HepG2 (cell line): ENCODE data around the gene PLB1. TPM values are rescaled to one million over a fixed set of nuclear protein-coding genes. Genes with fewer than 3 reads are reported as not detected.
"Not testable (repeated sequence)": the region's sequence is repeated elsewhere in the genome, so short reads cannot be mapped to it uniquely, and the experiment has no call there.

Source experiments
- ATAC-seq: fragments of 200-7000 bp; cut with Tn5 transposase; 3 replicates; pipeline ENCODE4 v1.9.1; 2020; ENCODE audit warnings: mild to moderate bottlenecking, moderate library complexity
- BruUV-seq: library from RNA; stranded (reverse); fragments of 400-500 nt; replicated peaks from 2 replicates; lab custom pipeline; 2021; lab: Mats Ljungman, UMichigan
- CTCF ChIA-PET: fragments of 300-600 bp; formaldehyde crosslinking; extraction: SDS; loops from one replicate; lab custom pipeline; 2021; ENCODE audit warnings: low total read pairs, inconsistent platforms, low intra/inter-chr PET ratio; lab: Yijun Ruan, JAX
- POLR2A ChIA-PET: fragments of 350-600 bp; sonication (Branson Sonifier 250); formaldehyde crosslinking; loops from one replicate; lab custom pipeline; 2020; ENCODE audit warnings: antibody characterized with exemption, inconsistent platforms; lab: Yijun Ruan, JAX
- DNase-seq: peaks from one replicate; pipeline ENCODE4 v3.0.0-alpha.2; 2015; ENCODE audit warnings: low spot score
- FAIRE-seq: peaks from 3 replicates; lab custom pipeline; 2011; peaks lifted over from hg19 to GRCh38; lab: Jason Lieb, UNC
- H2AFZ ChIP-seq: one replicate; pipeline ENCODE4 v1.6.1; 2011; ENCODE audit warnings: low read length, inconsistent platforms
- H3K27ac ChIP-seq: fragments of 300-600 bp; 3 replicates; pipeline ENCODE4 v1.8.0; 2011; ENCODE audit warnings: mixed run types, mild to moderate bottlenecking, mixed read lengths, low read length, inconsistent platforms; ENCODE audit not compliant: insufficient read depth; ENCODE audit errors: extremely low read length
- H3K27me3 ChIP-seq, 2 experiments: fragments of 200-600 bp in 1 of 2; 2 replicates in 1 of 2; 3 replicates in 1 of 2; pipeline versions ENCODE4 v1.6.0 to v1.8.0; 2011; ENCODE audit warnings: low read length in 2 of 2, mild to moderate bottlenecking in 2 of 2, moderate library complexity in 2 of 2, inconsistent platforms in 1 of 2; ENCODE audit not compliant: insufficient read depth in 2 of 2, control insufficient read depth in 1 of 2
- H3K36me3 ChIP-seq, 2 experiments: fragments of 200-600 bp in 1 of 2; replicated peaks in 1 of 2; 2 replicates in 1 of 2; 3 replicates in 1 of 2; pipeline versions ENCODE4 v1.5.1 to v1.8.0; 2011; ENCODE audit warnings: low read length in 2 of 2, inconsistent platforms in 1 of 2; ENCODE audit not compliant: insufficient read depth in 2 of 2, control insufficient read depth in 1 of 2
- H3K4me1 ChIP-seq: 2 replicates; pipeline ENCODE4 v1.5.1; 2012; ENCODE audit warnings: low read length, inconsistent platforms; ENCODE audit not compliant: insufficient read depth
- H3K4me2 ChIP-seq: 2 replicates; pipeline ENCODE4 v1.6.0; 2011; ENCODE audit warnings: low read depth, low read length, inconsistent platforms
- H3K4me3 ChIP-seq, 3 experiments: fragments of 200-600 bp in 1 of 3; sonication (generic), shearing (Covaris generic) in 1 of 3; replicated peaks in 1 of 3; 2 replicates each; pipeline ENCODE4 v1.5.1; 2011 to 2016; ENCODE audit warnings: low read length in 3 of 3, inconsistent platforms in 2 of 3, low read depth in 2 of 3, mild to moderate bottlenecking in 2 of 3, control low read depth in 1 of 3, mixed read lengths in 1 of 3; ENCODE audit not compliant: insufficient read depth in 1 of 3
- H3K79me2 ChIP-seq: one replicate; pipeline ENCODE4 v1.6.1; 2011; ENCODE audit warnings: low read length, inconsistent platforms; ENCODE audit not compliant: insufficient read depth
- H3K9ac ChIP-seq: 2 replicates; pipeline ENCODE4 v1.6.0; 2011; ENCODE audit warnings: mild to moderate bottlenecking, low read depth, low read length, inconsistent platforms; ENCODE audit not compliant: insufficient read depth
- H3K9me3 ChIP-seq: 2 replicates; pipeline ENCODE4 v1.5.1; 2012; ENCODE audit warnings: mild to moderate bottlenecking, low read length
- H4K20me1 ChIP-seq: 2 replicates; pipeline ENCODE4 v1.6.0; 2011; ENCODE audit warnings: inconsistent platforms, mild to moderate bottlenecking, low read length, moderate library complexity; ENCODE audit not compliant: insufficient read depth
- HMGA1 ChIP-seq: sonication (generic); formaldehyde crosslinking; conservative IDR thresholded peaks from 2 replicates; pipeline ENCODE4 v1.4.0; 2020; ENCODE audit warnings: missing genetic modification reagents
- NR1H2 ChIP-seq: sonication (generic); formaldehyde crosslinking; IDR thresholded peaks from 2 replicates; pipeline ENCODE4 v1.8.1; 2022; ENCODE audit warnings: low read depth, missing genetic modification reagents, borderline replicate concordance
- PRDM15 ChIP-seq: sonication (generic); formaldehyde crosslinking; IDR thresholded peaks from 2 replicates; pipeline ENCODE4 v1.4.0; 2020; ENCODE audit warnings: missing genetic modification reagents
- XBP1 ChIP-seq: sonication (generic); formaldehyde crosslinking; IDR thresholded peaks from 2 replicates; pipeline ENCODE4 v1.5.0; 2020; ENCODE audit warnings: missing genetic modification reagents
- ZNF605 ChIP-seq: sonication (generic); formaldehyde crosslinking; IDR thresholded peaks from 2 replicates; pipeline ENCODE4 v1.8.0; 2022; ENCODE audit warnings: mild to moderate bottlenecking, missing genetic modification reagents
- ZNF841 ChIP-seq: sonication (generic); formaldehyde crosslinking; IDR thresholded peaks from 2 replicates; pipeline ENCODE4 v1.8.1; 2023; ENCODE audit warnings: missing genetic modification reagents, borderline replicate concordance
- WGBS: methylation state at CpG from one replicate; pipeline ENCODE4 v1.1.6; 2017; ENCODE audit warnings: low lambda C conversion rate; 5-methylcytosine and 5-hydroxymethylcytosine counted together
- in situ Hi-C: cut with HindIII; loops from 2 replicates; pipeline ENCODE4 v1.10.0; 2017; ENCODE audit warnings: low pct_unique_long_range_greater_than_20kb; ENCODE audit not compliant: extremely low pct_ligation_motif_present
- intact Hi-C: fragments of 100-400 bp; cut with micrococcal nuclease; formaldehyde crosslinking; loops from one replicate; pipeline ENCODE4 v1.10.0; 2022; ENCODE audit not compliant: unreplicated experiment
- polyA plus RNA-seq, 8 experiments: library from polyadenylated mRNA; depleted of rRNA in 3 of 8; stranded (reverse) in 7 of 8; unstranded in 1 of 8; fragments of >200 nt; fragmentation: Illumina TruSeq in 4 of 8; extraction: Trizol in 4 of 8; gene quantifications; 2 replicates each; pipeline versions ENCODE4 v1.2.1 to v1.2.3, GENCODE V29; 2011 to 2016; ENCODE audit warnings: low read depth in 4 of 8, missing spikeins in 1 of 8, mixed read lengths in 1 of 8; ENCODE audit not compliant: insufficient read depth in 1 of 8
- total RNA-seq, 5 experiments: library from RNA; depleted of rRNA; stranded (reverse); fragments of >200 nt; fragmentation: Illumina TruSeq; extraction: Trizol; gene quantifications; 2 replicates each; pipeline ENCODE4 v1.2.3, GENCODE V29; 2016; ENCODE audit warnings: low read depth in 1 of 5
- TF ChIP-seq, protein P1 (sequence below): sonication (generic); formaldehyde crosslinking; conservative IDR thresholded peaks from 2 replicates; pipeline ENCODE4 v1.8.1; 2023; ENCODE audit warnings: missing genetic modification reagents

Gene PLB1
- total and polyA plus RNA-seq, 2 of the 13 experiments (the other 11 are each of a cell fraction or from before 2014, with no cell fraction given) = 0.20 to 1.8 TPM

DNA sequence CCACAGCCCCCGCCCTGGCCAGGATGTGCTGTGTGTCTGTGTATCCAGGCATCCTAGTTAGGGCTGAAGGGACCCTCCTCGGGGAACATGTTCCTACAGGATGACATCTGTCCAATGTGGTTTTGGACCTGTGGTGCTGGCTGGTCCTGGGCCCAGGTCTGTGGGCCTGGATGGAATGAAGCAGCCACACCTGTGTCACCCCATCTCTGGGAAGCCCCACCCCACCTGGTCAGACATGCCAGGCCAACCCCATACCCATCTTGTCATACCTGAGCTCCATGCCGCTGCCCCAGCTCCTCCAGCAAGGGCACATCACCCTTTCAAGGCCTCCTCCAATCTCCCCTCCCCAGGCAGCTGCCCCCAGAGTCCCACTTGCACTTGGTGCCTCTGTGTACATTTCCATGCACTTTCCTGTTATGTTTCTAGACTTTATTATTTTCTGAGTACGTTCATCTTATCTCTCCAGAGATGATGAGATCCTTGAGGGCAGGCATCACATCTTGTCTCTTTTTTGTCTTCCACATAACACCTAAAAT is 24.1 kb upstream of the PLB1 start (continued):
- TF ChIP-seq PRDM15 (CRISPR knock-in tag) (no peak), ZNF605 (CRISPR knock-in tag) (no peak), NR1H2 (CRISPR knock-in tag) (no peak), HMGA1 (no peak), ZNF841 (CRISPR knock-in tag) (no peak), XBP1 (CRISPR knock-in tag) (no peak)
- TF ChIP-seq, protein P1, sequence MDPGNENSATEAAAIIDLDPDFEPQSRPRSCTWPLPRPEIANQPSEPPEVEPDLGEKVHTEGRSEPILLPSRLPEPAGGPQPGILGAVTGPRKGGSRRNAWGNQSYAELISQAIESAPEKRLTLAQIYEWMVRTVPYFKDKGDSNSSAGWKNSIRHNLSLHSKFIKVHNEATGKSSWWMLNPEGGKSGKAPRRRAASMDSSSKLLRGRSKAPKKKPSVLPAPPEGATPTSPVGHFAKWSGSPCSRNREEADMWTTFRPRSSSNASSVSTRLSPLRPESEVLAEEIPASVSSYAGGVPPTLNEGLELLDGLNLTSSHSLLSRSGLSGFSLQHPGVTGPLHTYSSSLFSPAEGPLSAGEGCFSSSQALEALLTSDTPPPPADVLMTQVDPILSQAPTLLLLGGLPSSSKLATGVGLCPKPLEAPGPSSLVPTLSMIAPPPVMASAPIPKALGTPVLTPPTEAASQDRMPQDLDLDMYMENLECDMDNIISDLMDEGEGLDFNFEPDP (CRISPR knock-in tag) = no peak

DNA sequence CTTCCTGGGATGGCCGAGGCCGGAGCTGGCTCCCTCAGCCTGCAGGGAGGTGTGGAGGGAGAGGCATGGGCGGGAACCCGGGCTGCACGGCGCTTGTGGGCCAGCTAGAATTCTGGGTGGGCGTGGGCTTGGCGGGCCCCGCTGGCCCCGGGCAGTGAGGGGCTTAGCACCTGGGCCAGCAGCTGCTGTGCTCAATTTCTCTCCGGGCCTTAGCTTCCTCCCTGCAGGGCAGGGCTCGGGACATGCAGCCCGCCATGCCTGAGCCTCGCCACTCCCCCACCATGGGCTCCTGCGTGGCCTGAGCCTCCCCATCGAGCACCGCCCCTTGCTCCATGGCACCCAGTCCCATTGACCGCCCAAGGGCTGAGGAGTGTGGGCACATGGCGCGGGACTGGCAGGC is 23.2 kb upstream of the PLB1 start:
- H3K4me2 ChIP-seq, intact Hi-C loops, H3K4me3 ChIP-seq, H3K9ac ChIP-seq, in situ Hi-C loops, H3K36me3 ChIP-seq, H4K20me1 ChIP-seq, H2AFZ ChIP-seq, H3K27ac ChIP-seq, H3K79me2 ChIP-seq, H3K9me3 ChIP-seq, BruUV-seq, ATAC-seq, POLR2A ChIA-PET, DNase-seq, FAIRE-seq, CTCF ChIA-PET: not testable (repeated sequence)
- 68% methylated on average over 5 of the region's 20 CpGs for whole genome bisulfite sequencing
- Histone ChIP-seq H3K27me3 (peaks cover 1 to 12% of the 10 kb centered on the region in 2 experiments; a peak in 1 of 5 replicates), H3K4me1 (peaks cover 14% of the 10 kb centered on the region)
